K562 (cell line): ENCODE data around the gene ZDHHC8. TPM values are rescaled to one million over a fixed set of nuclear protein-coding genes. Genes with fewer than 3 reads are reported as not detected.
A peak's percentile ranks its signal among the peaks of the same experiment; 100 is the strongest.

Experiments used
- ARID3B ChIP-seq: fragments of 250-450 bp; sonication (Bioruptor Pico); IDR thresholded peaks from 2 replicates; pipeline ENCODE4 v1.4.0; 2020; ENCODE audit warnings: borderline replicate concordance
- HNRNPUL1 ChIP-seq: fragments of 200-400 bp; formaldehyde crosslinking; IDR thresholded peaks from 2 replicates; pipeline ENCODE4 v1.6.1; 2017; ENCODE audit warnings: low read length
- MAFK ChIP-seq: IDR thresholded peaks from 2 replicates; pipeline ENCODE4 v1.6.1; 2011; ENCODE audit warnings: low read length, improper control_type of control experiment
- MCM2 ChIP-seq: fragments of 450-650 bp; IDR thresholded peaks from 2 replicates; pipeline ENCODE4 v1.6.1; 2017; ENCODE audit warnings: low read depth, mild to moderate bottlenecking
- MEF2A ChIP-seq: IDR thresholded peaks from 2 replicates; pipeline ENCODE4 v1.6.1; 2011; ENCODE audit warnings: low read depth, mild to moderate bottlenecking, low read length, moderate library complexity; ENCODE audit not compliant: control insufficient read depth
- RAD21 ChIP-seq, 2 experiments: fragments of 250-450 bp in 1 of 2; fragments of 450-650 bp in 1 of 2; sonication (Bioruptor Pico) in 1 of 2; formaldehyde crosslinking in 1 of 2; IDR thresholded peaks in 1 of 2; conservative IDR thresholded peaks in 1 of 2; 2 replicates each; pipeline versions ENCODE4 v1.4.0 to v1.8.0; 2020 to 2022; ENCODE audit warnings: mild to moderate bottlenecking in 2 of 2, moderate library complexity in 1 of 2
- TAF1 ChIP-seq: IDR thresholded peaks from 2 replicates; pipeline ENCODE4 v1.6.1; 2011; ENCODE audit warnings: mild to moderate bottlenecking, low read length, moderate library complexity; ENCODE audit not compliant: insufficient read depth, control insufficient read depth, severe bottlenecking; ENCODE audit errors: extremely low read depth
- TGIF2 ChIP-seq: sonication (generic); formaldehyde crosslinking; IDR thresholded peaks from 2 replicates; pipeline ENCODE4 v1.8.1; 2022; ENCODE audit warnings: mild to moderate bottlenecking, missing genetic modification reagents, moderate library complexity
- TOE1 ChIP-seq, 2 experiments: fragments of 450-650 bp in 1 of 2; sonication (generic) in 1 of 2; formaldehyde crosslinking in 1 of 2; IDR thresholded peaks; 2 replicates each; pipeline versions ENCODE4 v1.7.1 to v1.8.0; 2016 to 2022; ENCODE audit warnings: borderline replicate concordance in 2 of 2, mild to moderate bottlenecking in 2 of 2, antibody characterized with exemption in 1 of 2, inconsistent platforms in 1 of 2, low read depth in 1 of 2, missing genetic modification reagents in 1 of 2, moderate library complexity in 1 of 2
- YY1 ChIP-seq, 3 experiments: IDR thresholded peaks; 2 replicates each; pipeline ENCODE4 v1.6.1; 2011; ENCODE audit warnings: low read length in 2 of 3, mild to moderate bottlenecking in 2 of 3, moderate library complexity in 2 of 3, borderline replicate concordance in 1 of 3, control low read depth in 1 of 3, low read depth in 1 of 3; ENCODE audit not compliant: insufficient read depth in 3 of 3, insufficient replicate concordance in 2 of 3, control insufficient read depth in 1 of 3, insufficient read length in 1 of 3; ENCODE audit errors: extremely low read depth in 1 of 3
- ZBTB5 ChIP-seq: fragments of 450-650 bp; IDR thresholded peaks from 2 replicates; pipeline ENCODE4 v1.6.1; 2017; ENCODE audit warnings: antibody characterized with exemption
- ZKSCAN8 ChIP-seq: fragments of 200-800 bp; sonication (Bioruptor generic); IDR thresholded peaks from 2 replicates; pipeline ENCODE4 v1.6.1; 2016; ENCODE audit warnings: missing genetic modification characterization, missing compliant biosample characterization
- ZNF384 ChIP-seq: IDR thresholded peaks from 2 replicates; pipeline ENCODE4 v1.6.1; 2012; ENCODE audit warnings: low read depth, low read length, improper control_type of control experiment
- polyA plus RNA-seq, 8 experiments: library from polyadenylated mRNA; depleted of rRNA in 4 of 8; stranded (reverse) in 5 of 8; unstranded in 3 of 8; fragments of >200 nt; fragmentation: Nextera tagmentation in 2 of 8; fragmentation: Illumina TruSeq in 1 of 8; extraction: Ambion mirVana in 2 of 8; extraction: Trizol in 1 of 8; gene quantifications; 2 replicates each; pipeline versions ENCODE4 v1.2.1 to v1.2.3, GENCODE V29; 2011 to 2014; ENCODE audit warnings: inconsistent platforms in 1 of 8, missing spikeins in 1 of 8
- total RNA-seq, 7 experiments: library from RNA; depleted of rRNA in 6 of 7; stranded (reverse); fragments of >200 nt in 6 of 7; fragmentation: Illumina TruSeq in 2 of 7; extraction: Trizol in 2 of 7; gene quantifications; 2 replicates each; pipeline versions ENCODE4 v1.2.1 to v1.2.3, GENCODE V29; 2011 to 2021; ENCODE audit warnings: low replicate concordance in 1 of 7
- TF ChIP-seq, protein P1 (sequence below): sonication (generic); formaldehyde crosslinking; IDR thresholded peaks from 2 replicates; pipeline ENCODE4 v1.8.0; 2022; ENCODE audit warnings: mild to moderate bottlenecking, missing genetic modification reagents

The ZDHHC8 gene
- total and polyA plus RNA-seq, 9 of the 15 experiments (the other 6 are each of a cell fraction or from before 2014, with no cell fraction given), result 0.04 to 109 (median 16.4) TPM

- TF ChIP-seq ZBTB5, result no peak
- TF ChIP-seq, protein P1, sequence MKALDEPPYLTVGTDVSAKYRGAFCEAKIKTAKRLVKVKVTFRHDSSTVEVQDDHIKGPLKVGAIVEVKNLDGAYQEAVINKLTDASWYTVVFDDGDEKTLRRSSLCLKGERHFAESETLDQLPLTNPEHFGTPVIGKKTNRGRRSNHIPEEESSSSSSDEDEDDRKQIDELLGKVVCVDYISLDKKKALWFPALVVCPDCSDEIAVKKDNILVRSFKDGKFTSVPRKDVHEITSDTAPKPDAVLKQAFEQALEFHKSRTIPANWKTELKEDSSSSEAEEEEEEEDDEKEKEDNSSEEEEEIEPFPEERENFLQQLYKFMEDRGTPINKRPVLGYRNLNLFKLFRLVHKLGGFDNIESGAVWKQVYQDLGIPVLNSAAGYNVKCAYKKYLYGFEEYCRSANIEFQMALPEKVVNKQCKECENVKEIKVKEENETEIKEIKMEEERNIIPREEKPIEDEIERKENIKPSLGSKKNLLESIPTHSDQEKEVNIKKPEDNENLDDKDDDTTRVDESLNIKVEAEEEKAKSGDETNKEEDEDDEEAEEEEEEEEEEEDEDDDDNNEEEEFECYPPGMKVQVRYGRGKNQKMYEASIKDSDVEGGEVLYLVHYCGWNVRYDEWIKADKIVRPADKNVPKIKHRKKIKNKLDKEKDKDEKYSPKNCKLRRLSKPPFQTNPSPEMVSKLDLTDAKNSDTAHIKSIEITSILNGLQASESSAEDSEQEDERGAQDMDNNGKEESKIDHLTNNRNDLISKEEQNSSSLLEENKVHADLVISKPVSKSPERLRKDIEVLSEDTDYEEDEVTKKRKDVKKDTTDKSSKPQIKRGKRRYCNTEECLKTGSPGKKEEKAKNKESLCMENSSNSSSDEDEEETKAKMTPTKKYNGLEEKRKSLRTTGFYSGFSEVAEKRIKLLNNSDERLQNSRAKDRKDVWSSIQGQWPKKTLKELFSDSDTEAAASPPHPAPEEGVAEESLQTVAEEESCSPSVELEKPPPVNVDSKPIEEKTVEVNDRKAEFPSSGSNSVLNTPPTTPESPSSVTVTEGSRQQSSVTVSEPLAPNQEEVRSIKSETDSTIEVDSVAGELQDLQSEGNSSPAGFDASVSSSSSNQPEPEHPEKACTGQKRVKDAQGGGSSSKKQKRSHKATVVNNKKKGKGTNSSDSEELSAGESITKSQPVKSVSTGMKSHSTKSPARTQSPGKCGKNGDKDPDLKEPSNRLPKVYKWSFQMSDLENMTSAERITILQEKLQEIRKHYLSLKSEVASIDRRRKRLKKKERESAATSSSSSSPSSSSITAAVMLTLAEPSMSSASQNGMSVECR (CRISPR knock-in tag), result no peak
- TF ChIP-seq YY1 (IDR thresholded peaks at IDR 0.05; ENCODE audit: borderline replicate concordance in 1 of 3, control insufficient read depth in 1 of 3, extremely low read depth in 1 of 3, insufficient read depth in 3 of 3, insufficient read length in 1 of 3, insufficient replicate concordance in 2 of 3, low read depth in 1 of 3, low read length in 2 of 3), result no peak
- TF ChIP-seq MCM2, result no peak
- TF ChIP-seq TGIF2 (CRISPR knock-in tag), result no peak
- TF ChIP-seq RAD21 (CRISPR knock-in tag; conservative IDR thresholded peaks at IDR 0.05 in 1 of 2, IDR thresholded peaks at IDR 0.05 in 1 of 2), result peak in 1 of 2 experiments; percentile 29; a peak in 1 of 4 replicates
- TF ChIP-seq MEF2A, result no peak
- TF ChIP-seq TAF1, result no peak
- no peak for TF ChIP-seq ZNF384
- TF ChIP-seq HNRNPUL1, result no peak
- TF ChIP-seq TOE1 (IDR thresholded peaks at IDR 0.05; ENCODE audit: borderline replicate concordance), result no peak
- no peak for TF ChIP-seq TOE1 (CRISPR knock-in tag; IDR thresholded peaks at IDR 0.05; ENCODE audit: borderline replicate concordance, low read depth)
- no peak for TF ChIP-seq MAFK
- peak; percentile 72; the same call in 1 of the 2 replicates for TF ChIP-seq ARID3B (CRISPR knock-in tag)
- no peak for TF ChIP-seq ZKSCAN8 (CRISPR knock-in tag)
Measured at GRCh38 chr22:20194681-20195593, 63.3 kb downstream of the ZDHHC8 start (continued).
